HEK293T (cell line): ENCODE data around the gene CIB2.

Source experiments
- CTCF ChIA-PET: fragments of 350-600 bp; formaldehyde crosslinking; extraction: SDS; loops from one replicate; lab custom pipeline; 2021; ENCODE audit warnings: antibody characterized with exemption, inconsistent platforms; lab: Yijun Ruan, JAX
- POLR2A ChIA-PET: fragments of 350-600 bp; formaldehyde crosslinking; extraction: SDS; loops from one replicate; lab custom pipeline; 2020; ENCODE audit warnings: antibody characterized with exemption, inconsistent platforms; lab: Yijun Ruan, JAX
- DNase-seq: peaks from one replicate; pipeline ENCODE4 v3.0.0; 2012; ENCODE audit warnings: mixed read lengths; ENCODE audit errors: extremely low spot score
- ARNT ChIP-seq: fragments of 450-650 bp; IDR thresholded peaks from 2 replicates; pipeline ENCODE4 v1.6.1; 2017; ENCODE audit warnings: mild to moderate bottlenecking
- BHLHE40 ChIP-seq: fragments of 450-650 bp; IDR thresholded peaks from 2 replicates; pipeline ENCODE4 v1.6.1; 2016; ENCODE audit warnings: mild to moderate bottlenecking, moderate library complexity, borderline replicate concordance
- CTBP1 ChIP-seq: fragments of 450-650 bp; IDR thresholded peaks from 2 replicates; pipeline ENCODE4 v1.6.1; 2016; ENCODE audit warnings: borderline replicate concordance
- ELF4 ChIP-seq: fragments of 450-650 bp; IDR thresholded peaks from 2 replicates; pipeline ENCODE4 v1.6.1; 2017; ENCODE audit warnings: antibody characterized with exemption
- FOXA1 ChIP-seq: fragments of 450-650 bp; IDR thresholded peaks from 2 replicates; pipeline ENCODE4 v1.6.1; 2016; ENCODE audit warnings: mild to moderate bottlenecking
- FOXK2 ChIP-seq: fragments of 450-650 bp; IDR thresholded peaks from 2 replicates; pipeline ENCODE4 v1.6.1; 2016; ENCODE audit warnings: mild to moderate bottlenecking
- FOXM1 ChIP-seq: fragments of 450-650 bp; IDR thresholded peaks from 2 replicates; pipeline ENCODE4 v1.6.1; 2017; ENCODE audit warnings: mild to moderate bottlenecking, borderline replicate concordance
- HDGF ChIP-seq: fragments of 450-650 bp; IDR thresholded peaks from 2 replicates; pipeline ENCODE4 v1.6.1; 2017; ENCODE audit warnings: antibody characterized with exemption, borderline replicate concordance
- L3MBTL2 ChIP-seq: fragments of 450-650 bp; conservative IDR thresholded peaks from 2 replicates; pipeline ENCODE4 v1.6.1; 2016; ENCODE audit warnings: mild to moderate bottlenecking
- LEF1 ChIP-seq: fragments of 450-650 bp; IDR thresholded peaks from 2 replicates; pipeline ENCODE4 v1.6.1; 2017; ENCODE audit warnings: mild to moderate bottlenecking, borderline replicate concordance
- NFRKB ChIP-seq: fragments of 450-650 bp; IDR thresholded peaks from 2 replicates; pipeline ENCODE4 v1.6.1; 2016; ENCODE audit warnings: mild to moderate bottlenecking, moderate library complexity
- SP1 ChIP-seq: fragments of 450-650 bp; IDR thresholded peaks from 2 replicates; pipeline ENCODE4 v1.6.1; 2017
- SUZ12 ChIP-seq: fragments of 450-650 bp; IDR thresholded peaks from 2 replicates; pipeline ENCODE4 v1.6.1; 2016; ENCODE audit warnings: mild to moderate bottlenecking
- TARDBP ChIP-seq: fragments of 450-650 bp; IDR thresholded peaks from 2 replicates; pipeline ENCODE4 v1.6.1; 2016
- ZNF384 ChIP-seq: fragments of 450-650 bp; IDR thresholded peaks from 2 replicates; pipeline ENCODE4 v1.6.1; 2016
- TF ChIP-seq, protein P1 (sequence below): fragments of 450-650 bp; IDR thresholded peaks from 2 replicates; pipeline ENCODE4 v1.6.1; 2016

CIB2 gene

DNA sequence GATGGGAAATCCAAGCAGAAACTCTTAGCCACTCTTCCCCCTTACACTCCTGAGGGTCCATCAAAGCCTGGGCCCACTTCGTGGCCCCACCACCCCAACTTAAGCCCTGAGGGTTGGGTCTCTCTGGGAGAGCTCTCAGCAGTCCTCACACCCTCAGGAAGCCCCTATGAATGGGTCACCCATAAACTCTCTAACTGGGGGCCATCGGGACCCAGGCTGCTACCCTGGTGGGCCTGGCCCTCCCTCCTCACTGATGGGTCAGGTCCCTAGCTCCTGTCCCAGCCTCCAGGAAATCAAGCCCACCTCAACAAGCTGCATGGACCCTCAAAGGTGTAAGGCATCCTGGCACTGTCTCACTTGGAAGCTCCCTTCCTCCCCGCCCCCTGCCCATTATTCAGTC is 19.5 kb downstream of the CIB2 start:
- no peak for TF ChIP-seq FOXM1
- ChIA-PET CTCF (interaction anchor here (0.8 to 2.8 kb wide), 7 partner anchors 9 to 153 kb away, joined by 3 to 16 read pairs (median 5); no protein-coding TSS in a partner anchor), POLR2A (no interaction called here)

DNA sequence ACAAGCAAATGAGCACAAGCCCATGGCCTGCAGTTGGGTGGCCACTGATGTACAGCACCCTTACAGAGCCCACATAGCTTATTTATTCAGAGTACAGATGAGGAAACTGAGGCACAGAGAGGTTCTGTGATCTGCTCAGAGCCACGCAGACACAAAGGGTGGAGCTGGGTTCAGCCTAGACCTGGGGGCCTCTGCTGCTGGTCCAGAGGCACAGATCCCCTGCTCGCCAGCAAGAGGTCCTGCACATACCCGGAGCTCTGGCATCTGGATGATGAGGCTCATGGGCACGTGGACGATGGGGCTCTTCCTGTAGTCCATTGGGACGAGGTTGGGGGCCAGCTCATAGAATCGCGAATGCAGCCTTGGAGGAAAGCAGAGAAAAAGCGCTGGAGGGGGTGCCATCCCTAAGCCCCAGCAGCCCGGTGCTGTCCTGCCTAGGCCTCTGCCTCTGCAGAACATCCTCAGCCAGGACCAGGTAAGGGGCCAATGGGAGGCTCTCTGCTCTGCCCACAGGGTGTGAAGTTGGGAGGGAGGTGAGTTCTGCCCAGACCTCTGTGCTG is 20.2 kb downstream of the CIB2 start:
- no peak for DNase-seq
- POLR2A ChIA-PET: no interaction called here
- CTCF ChIA-PET: interaction anchor here (1.1 to 1.2 kb wide), 2 partner anchors 9 to 111 kb away, joined by 3 to 4 read pairs; no protein-coding TSS in a partner anchor
- TF ChIP-seq BHLHE40: no peak
- no peak for TF ChIP-seq HDGF

More for the DNA sequence above, 19.5 kb downstream of the CIB2 start:
- no peak for DNase-seq

DNA sequence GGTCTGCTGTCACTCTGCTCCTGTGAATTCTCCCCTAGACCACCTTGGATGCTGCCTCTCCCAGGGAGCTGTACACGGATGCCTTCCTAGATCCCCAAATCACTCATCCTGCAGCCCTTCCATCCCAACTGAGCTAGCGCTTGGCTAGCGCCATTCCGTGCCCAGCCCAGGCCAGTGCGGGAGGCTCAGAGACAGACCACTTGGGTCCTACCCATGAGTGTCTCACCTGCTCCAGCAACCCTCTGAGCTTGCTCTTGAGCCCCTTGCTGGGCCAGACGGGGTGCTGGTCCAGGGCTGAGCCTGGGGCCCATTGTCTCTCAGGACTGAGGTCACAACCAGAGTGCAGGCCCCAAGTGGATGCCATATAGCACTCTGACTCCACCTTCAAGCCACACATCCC is 21.1 kb downstream of the CIB2 start:
- DNase-seq: no peak
- ChIA-PET POLR2A (no interaction called here), CTCF (interaction anchor here (1.1 to 3.9 kb wide), 5 partner anchors 32 to 151 kb away, joined by 4 to 42 read pairs (median 6); partner anchors contain the start of gene TBC1D2B)
- TF ChIP-seq HDGF: no peak
- TF ChIP-seq, protein P1, sequence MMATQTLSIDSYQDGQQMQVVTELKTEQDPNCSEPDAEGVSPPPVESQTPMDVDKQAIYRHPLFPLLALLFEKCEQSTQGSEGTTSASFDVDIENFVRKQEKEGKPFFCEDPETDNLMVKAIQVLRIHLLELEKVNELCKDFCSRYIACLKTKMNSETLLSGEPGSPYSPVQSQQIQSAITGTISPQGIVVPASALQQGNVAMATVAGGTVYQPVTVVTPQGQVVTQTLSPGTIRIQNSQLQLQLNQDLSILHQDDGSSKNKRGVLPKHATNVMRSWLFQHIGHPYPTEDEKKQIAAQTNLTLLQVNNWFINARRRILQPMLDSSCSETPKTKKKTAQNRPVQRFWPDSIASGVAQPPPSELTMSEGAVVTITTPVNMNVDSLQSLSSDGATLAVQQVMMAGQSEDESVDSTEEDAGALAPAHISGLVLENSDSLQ: no peak
- TF ChIP-seq L3MBTL2: no peak
- TF ChIP-seq LEF1: no peak
- TF ChIP-seq SP1: no peak
- no peak for TF ChIP-seq BHLHE40
- no peak for TF ChIP-seq ELF4
- TF ChIP-seq CTBP1: no peak
- no peak for TF ChIP-seq FOXK2
- TF ChIP-seq FOXA1: no peak
- TF ChIP-seq TARDBP: no peak
- TF ChIP-seq SUZ12: no peak
- TF ChIP-seq NFRKB: no peak
- TF ChIP-seq ARNT: no peak
- no peak for TF ChIP-seq ZNF384

DNA sequence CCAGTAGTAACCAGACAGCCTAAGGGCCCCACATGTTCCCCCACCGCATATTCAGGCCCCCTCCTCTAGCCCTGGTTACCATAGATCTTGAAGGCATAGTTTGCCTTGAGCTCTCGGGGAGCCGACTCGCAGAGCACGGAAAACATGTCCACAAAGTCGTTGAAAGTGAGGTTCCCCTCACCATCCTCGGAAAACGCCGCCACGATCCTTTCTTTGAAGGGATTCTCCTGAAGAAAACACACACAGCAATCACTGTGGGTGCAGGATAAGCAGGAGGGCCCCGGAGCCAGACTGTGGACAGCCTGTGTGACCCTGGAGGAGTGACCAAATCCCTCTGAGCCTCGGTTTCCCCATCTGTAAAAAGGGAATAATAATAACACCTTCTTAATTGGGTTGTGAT is 22.1 kb downstream of the CIB2 start:
- DNase-seq: no peak
- TF ChIP-seq LEF1: no peak
- TF ChIP-seq SUZ12: no peak
- no peak for TF ChIP-seq ELF4
- no peak for TF ChIP-seq ZNF384
- TF ChIP-seq CTBP1: no peak
- TF ChIP-seq, protein P1: no peak
- TF ChIP-seq TARDBP: no peak
- TF ChIP-seq NFRKB: no peak
- no peak for TF ChIP-seq L3MBTL2
- no peak for TF ChIP-seq FOXK2
- POLR2A ChIA-PET: interaction anchor here (0.6 kb wide), 1 partner anchor 17 kb away, joined by 4 read pairs; no protein-coding TSS in a partner anchor
- CTCF ChIA-PET: interaction anchor here (0.6 to 3.9 kb wide), 14 partner anchors 12 to 150 kb away, joined by 3 to 42 read pairs (median 6); partner anchors contain the start of gene TBC1D2B

DNA sequence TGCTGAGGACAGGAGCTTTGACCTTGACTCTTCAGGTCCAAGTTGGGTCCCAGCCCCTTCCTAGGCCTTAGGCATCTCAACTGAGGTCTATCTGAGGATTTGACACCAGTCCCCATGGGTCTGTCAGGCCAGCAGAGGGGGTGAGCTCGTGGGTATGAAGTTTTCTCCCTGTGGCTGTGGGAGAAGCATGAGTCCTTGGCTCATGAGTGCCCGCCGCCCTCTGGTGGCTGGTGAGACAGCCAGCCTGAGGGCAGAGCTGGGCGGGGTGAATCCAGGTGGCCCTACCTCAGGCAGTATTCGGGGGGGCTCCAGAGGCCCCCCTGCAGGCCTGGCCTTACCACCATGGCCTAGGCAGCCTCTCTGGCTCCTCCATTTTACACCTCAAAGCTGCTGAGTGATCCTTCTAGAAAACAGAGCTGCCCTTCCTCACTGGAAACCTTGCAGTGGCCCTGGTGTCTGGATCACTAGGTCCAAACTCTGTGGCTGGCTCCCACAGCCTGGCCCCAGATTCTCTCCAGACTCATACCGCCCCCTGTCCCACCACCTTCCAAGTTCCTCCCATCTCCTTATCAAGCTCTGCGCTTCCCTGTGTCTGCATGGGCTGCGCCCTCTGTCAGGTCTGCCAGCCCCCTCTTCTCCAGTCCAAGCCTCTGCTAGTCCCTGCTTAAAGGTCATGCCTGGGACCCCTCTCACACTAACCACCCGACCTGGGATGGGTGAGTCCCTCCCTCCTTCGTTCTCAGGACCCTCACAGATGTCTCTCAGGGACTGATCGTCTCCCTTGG is 22.8 kb downstream of the CIB2 start:
- TF ChIP-seq CTBP1: no peak
- TF ChIP-seq FOXK2: no peak
- TF ChIP-seq TARDBP: no peak
- TF ChIP-seq ARNT: no peak
- TF ChIP-seq LEF1: no peak
- TF ChIP-seq ZNF384: no peak
- TF ChIP-seq NFRKB: no peak
- TF ChIP-seq ELF4: no peak
- TF ChIP-seq FOXA1: no peak
- TF ChIP-seq HDGF: no peak
- no peak for TF ChIP-seq BHLHE40
- TF ChIP-seq, protein P1: no peak
- TF ChIP-seq FOXM1: no peak
- TF ChIP-seq L3MBTL2: no peak
- no peak for TF ChIP-seq SP1
- no peak for TF ChIP-seq SUZ12
- peak; percentile 82 for DNase-seq
- ChIA-PET CTCF (interaction anchor here (0.6 to 3.9 kb wide), 23 partner anchors 11 to 199 kb away, joined by 3 to 42 read pairs (median 4); partner anchors contain the start of genes CIB2, SH2D7 and TBC1D2B), POLR2A (no interaction called here)

DNA sequence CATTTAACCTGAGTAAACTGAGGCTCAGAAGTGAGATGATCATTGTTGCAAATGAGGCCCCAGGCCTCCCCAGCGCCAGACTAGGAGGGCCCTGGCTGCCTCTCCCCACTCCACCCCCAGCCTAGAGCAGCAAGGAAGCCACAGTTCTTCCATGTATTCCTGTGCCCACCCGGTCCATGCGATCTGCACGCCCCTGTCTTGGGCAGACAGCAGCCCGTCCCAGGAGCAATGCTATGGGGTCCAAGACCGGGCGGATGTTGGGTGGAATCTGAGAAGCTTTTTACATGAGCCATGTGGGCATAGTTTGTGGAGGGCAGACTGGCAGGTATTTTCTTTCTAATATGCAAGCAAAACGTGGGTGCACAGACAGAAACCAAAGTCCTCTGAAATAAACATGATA is 23.8 kb downstream of the CIB2 start:
- TF ChIP-seq ELF4: no peak
- no peak for TF ChIP-seq BHLHE40
- CTCF ChIA-PET: interaction anchor here (0.7 to 3.9 kb wide), 7 partner anchors 23 to 198 kb away, joined by 3 to 42 read pairs (median 8); partner anchors contain the start of gene CIB2
- DNase-seq: no peak
- POLR2A ChIA-PET: no interaction called here
